GM12873 (cell line): ENCODE data around the gene IGLON5.

Experiments
- CTCF ChIP-seq: IDR thresholded peaks from 2 replicates; pipeline ENCODE4 v1.5.1; 2012; ENCODE audit warnings: low read depth, mild to moderate bottlenecking, moderate library complexity, low read length, control low read depth; ENCODE audit not compliant: insufficient read depth; ENCODE audit errors: missing control alignments

IGLON5 gene

DNA sequence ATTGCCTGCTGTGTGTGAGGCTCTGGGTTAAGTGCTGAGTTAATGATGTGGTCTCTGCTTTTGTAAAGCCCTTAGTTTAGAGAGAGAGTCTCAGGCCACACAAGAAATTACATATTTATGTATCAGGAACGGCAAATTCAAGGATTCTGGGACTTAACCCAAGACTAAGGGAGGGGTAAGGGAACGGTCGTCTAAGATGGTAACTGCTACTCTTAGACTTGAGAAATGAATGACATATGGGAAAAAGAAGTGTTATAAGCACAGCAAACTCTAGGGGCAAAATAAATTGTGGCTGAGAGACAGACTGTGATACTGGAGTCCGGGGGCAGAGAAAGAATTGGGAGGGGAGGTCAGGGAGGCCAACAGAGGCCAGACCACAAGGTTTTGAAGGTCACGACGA, 20.3 kb downstream of the IGLON5 start:
- TF ChIP-seq CTCF, result no peak

- TF ChIP-seq CTCF, result no peak
Measured at GRCh38 chr19:51333836-51334460, 22.5 kb downstream of the IGLON5 start.

- TF ChIP-seq CTCF, result no peak
Measured at GRCh38 chr19:51337141-51337860, 25.9 kb downstream of the IGLON5 start.

DNA sequence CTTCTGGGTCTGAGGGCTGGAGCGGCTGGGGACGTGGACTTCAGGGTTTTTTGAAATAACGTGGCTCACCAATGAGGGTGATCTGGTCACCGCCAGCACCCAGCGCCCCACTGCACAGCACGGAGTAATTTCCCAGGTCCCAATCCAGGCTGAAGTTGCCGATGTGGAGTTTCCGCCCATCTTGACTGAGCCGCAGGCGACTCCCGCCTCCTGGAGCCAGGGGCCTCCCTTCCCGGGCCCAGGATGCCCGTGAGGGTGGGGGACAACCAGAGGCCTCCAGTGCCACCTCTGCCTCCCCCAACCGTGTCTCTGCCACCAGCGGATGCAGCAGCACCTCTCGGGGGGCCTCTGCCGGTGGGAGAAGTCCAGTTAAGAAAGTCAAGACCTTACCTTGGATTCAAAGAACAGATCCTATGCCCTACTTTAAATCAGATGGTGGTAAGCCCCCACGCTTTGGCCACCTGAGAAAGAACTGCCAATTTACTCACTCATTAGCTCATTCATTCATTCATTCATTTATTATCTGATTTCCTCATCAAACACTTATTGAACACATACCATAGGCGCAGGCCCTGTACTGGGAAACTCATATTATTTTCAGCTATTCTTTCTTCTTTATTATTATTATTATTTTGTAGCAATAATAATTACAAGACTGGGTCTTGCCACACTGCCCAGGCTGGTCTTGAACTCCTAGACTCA, 26.6 kb downstream of the IGLON5 start:
- TF ChIP-seq CTCF, result no peak

- TF ChIP-seq CTCF, result peak; percentile 78
Measured at GRCh38 chr19:51338563-51339312, 27.3 kb downstream of the IGLON5 start.

GRCh38 chr19:51339313-51339686, 27.9 kb downstream of the IGLON5 start:
- no peak for TF ChIP-seq CTCF
